ENCODE measurements around the gene CGA. TPM values are rescaled to one million over a fixed set of nuclear protein-coding genes. Genes with fewer than 3 reads are reported as not detected.

CGA gene
- total RNA-seq, 1 experiment from 2014 or later, result not detected

DNA sequence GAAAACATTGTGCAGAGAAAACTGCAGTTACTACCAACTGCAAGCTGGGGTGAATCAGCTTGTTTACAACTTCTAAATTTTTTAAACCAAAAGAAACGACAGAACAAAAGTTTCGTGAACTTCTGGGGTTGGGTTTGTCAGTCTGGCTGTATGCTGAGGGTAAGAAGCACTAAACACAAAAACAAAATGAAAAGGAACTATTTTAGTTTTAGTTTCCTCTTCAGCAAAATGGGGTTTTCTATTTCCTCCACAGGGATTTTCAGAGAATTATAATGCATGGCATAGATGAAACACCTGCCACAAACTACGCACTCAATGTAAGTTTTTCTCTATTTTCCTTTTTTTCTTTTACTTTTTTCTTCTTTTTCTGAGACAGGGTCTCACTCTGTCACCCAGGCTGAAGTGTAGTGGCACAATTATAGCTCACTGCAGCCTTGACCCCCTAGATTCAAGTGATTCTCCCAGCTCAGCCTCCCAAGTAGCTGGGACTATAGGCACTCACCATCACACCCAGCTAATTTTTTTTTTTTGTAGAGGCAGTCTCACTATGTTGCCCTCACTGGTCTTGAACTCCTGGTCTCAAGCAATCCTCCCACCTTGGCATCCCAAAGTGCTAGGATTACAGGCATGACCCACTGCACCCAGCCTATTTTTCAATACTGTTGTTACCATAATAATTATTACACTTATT lies 40.6 kb downstream of the CGA start:
- Mint-ChIP-seq H3K27me3 (ENCODE audit: insufficient read depth, unreplicated experiment) (peaks cover 71% of the 10 kb centered on the region), H3K27ac (ENCODE audit: low read depth, unreplicated experiment) (no peak overlapping the region), H3K4me3 (ENCODE audit: unreplicated experiment) (no peak overlapping the region), H3K36me3 (ENCODE audit: insufficient read depth, unreplicated experiment) (no peaks in the 10 kb centered on the region), H3K9me3 (ENCODE audit: unreplicated experiment) (no peaks in the 10 kb centered on the region), H3K4me1 (ENCODE audit: insufficient read depth, unreplicated experiment) (no peaks in the 10 kb centered on the region)
- POLR2A ChIA-PET, result no interaction called here
- TF ChIP-seq, protein P1, sequence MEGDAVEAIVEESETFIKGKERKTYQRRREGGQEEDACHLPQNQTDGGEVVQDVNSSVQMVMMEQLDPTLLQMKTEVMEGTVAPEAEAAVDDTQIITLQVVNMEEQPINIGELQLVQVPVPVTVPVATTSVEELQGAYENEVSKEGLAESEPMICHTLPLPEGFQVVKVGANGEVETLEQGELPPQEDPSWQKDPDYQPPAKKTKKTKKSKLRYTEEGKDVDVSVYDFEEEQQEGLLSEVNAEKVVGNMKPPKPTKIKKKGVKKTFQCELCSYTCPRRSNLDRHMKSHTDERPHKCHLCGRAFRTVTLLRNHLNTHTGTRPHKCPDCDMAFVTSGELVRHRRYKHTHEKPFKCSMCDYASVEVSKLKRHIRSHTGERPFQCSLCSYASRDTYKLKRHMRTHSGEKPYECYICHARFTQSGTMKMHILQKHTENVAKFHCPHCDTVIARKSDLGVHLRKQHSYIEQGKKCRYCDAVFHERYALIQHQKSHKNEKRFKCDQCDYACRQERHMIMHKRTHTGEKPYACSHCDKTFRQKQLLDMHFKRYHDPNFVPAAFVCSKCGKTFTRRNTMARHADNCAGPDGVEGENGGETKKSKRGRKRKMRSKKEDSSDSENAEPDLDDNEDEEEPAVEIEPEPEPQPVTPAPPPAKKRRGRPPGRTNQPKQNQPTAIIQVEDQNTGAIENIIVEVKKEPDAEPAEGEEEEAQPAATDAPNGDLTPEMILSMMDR (IDR thresholded peaks at IDR 0.05; ENCODE audit: unreplicated experiment), result no peak
- no peak for DNase-seq (ENCODE audit: unreplicated experiment)
- no TSS peak for BruUV-seq (replicated peaks)
- intact Hi-C loops (cut with micrococcal nuclease), result no loop called here
- CTCF ChIA-PET, result interaction anchor here (0.7 kb wide), 1 partner anchor 10 kb away, joined by 4 read pairs; no protein-coding TSS in a partner anchor

GRCh38 chr6:87053312-87053711 lies 41.6 kb downstream of the CGA start:
- no peaks in the 10 kb centered on the region for H3K9me3 Mint-ChIP-seq (ENCODE audit: unreplicated experiment)
- no peak for DNase-seq (ENCODE audit: unreplicated experiment)
- intact Hi-C loops (cut with micrococcal nuclease), result no loop called here
- no TSS peak for BruUV-seq (replicated peaks)
- no peaks in the 10 kb centered on the region for H3K4me1 Mint-ChIP-seq (ENCODE audit: insufficient read depth, unreplicated experiment)
- ChIA-PET POLR2A (no interaction called here), CTCF (no interaction called here)
- no peaks in the 10 kb centered on the region for H3K36me3 Mint-ChIP-seq (ENCODE audit: insufficient read depth, unreplicated experiment)
- no peak overlapping the region for H3K27ac Mint-ChIP-seq (ENCODE audit: low read depth, unreplicated experiment)
- H3K27me3 Mint-ChIP-seq (ENCODE audit: insufficient read depth, unreplicated experiment), result peaks cover 75% of the 10 kb centered on the region
- H3K4me3 Mint-ChIP-seq (ENCODE audit: unreplicated experiment), result no peak overlapping the region
- TF ChIP-seq, protein P1 (IDR thresholded peaks at IDR 0.05; ENCODE audit: unreplicated experiment), result no peak

DNA sequence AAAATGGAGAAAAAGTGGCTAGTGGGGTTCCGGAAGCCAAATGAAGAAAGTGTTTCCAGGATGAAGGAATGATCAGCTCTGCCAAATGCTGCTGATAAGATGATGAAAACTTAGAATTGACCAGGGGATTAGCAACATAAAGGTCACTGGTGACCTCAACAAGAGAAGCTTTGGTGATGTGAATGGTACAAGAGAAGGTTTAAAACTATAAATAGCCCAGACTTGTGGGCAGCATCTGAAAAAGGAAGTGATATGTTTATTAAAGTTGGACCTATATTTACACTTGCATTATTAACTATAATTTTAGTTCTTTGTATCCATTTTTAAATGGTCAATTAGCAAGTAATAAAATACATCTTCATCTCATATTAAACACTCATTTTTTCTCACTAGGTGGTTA lies 45.1 kb downstream of the CGA start:
- Mint-ChIP-seq H3K36me3 (ENCODE audit: insufficient read depth, unreplicated experiment) (no peaks in the 10 kb centered on the region), H3K4me3 (ENCODE audit: unreplicated experiment) (no peak overlapping the region), H3K9me3 (ENCODE audit: unreplicated experiment) (no peaks in the 10 kb centered on the region), H3K27ac (ENCODE audit: low read depth, unreplicated experiment) (no peak overlapping the region), H3K4me1 (ENCODE audit: insufficient read depth, unreplicated experiment) (no peaks in the 10 kb centered on the region), H3K27me3 (ENCODE audit: insufficient read depth, unreplicated experiment) (peaks cover 56% of the 10 kb centered on the region)
- no peak for DNase-seq (ENCODE audit: unreplicated experiment)
- TF ChIP-seq, protein P1 (IDR thresholded peaks at IDR 0.05; ENCODE audit: unreplicated experiment), result no peak
- ChIA-PET POLR2A (interaction anchor here (0.6 kb wide), 1 partner anchor 317 kb away, joined by 4 read pairs; no protein-coding TSS in a partner anchor), CTCF (interaction anchor here (0.5 kb wide), 1 partner anchor 17 kb away, joined by 4 read pairs; no protein-coding TSS in a partner anchor)
- intact Hi-C loops (cut with micrococcal nuclease), result no loop called here
- BruUV-seq (replicated peaks), result no TSS peak

DNA sequence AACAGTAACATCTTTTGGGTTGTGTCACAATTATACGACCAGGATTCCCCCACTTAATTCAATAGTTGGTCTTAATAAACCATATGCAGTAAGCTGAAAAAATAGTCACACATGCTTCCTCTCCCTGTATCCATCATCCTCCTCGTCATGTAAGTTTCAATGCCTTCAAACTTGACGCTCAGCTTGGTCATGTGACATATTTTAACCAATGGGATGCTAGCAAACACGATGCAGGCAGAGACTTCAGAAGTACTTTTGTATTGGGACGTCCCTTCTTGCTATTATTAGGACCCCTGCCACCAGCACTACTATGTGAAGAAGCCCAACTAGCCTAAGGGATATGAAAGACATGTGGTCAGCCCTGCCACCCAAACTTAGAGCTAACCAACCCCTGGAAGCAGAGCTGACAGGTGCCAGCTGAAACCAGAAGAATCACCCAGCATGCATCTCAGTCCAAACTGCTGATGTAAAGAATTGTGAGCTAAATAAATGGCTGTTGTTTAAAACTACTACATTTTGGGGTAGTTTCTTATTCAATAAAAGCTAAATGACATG lies 49.3 kb downstream of the CGA start:
- Mint-ChIP-seq H3K4me3 (ENCODE audit: unreplicated experiment) (no peak overlapping the region), H3K4me1 (ENCODE audit: insufficient read depth, unreplicated experiment) (no peaks in the 10 kb centered on the region), H3K27ac (ENCODE audit: low read depth, unreplicated experiment) (no peak overlapping the region), H3K27me3 (ENCODE audit: insufficient read depth, unreplicated experiment) (peaks cover 40% of the 10 kb centered on the region), H3K9me3 (ENCODE audit: unreplicated experiment) (no peaks in the 10 kb centered on the region), H3K36me3 (ENCODE audit: insufficient read depth, unreplicated experiment) (no peaks in the 10 kb centered on the region)
- DNase-seq (ENCODE audit: unreplicated experiment), result no peak
- CTCF ChIA-PET, result interaction anchor here (1.3 kb wide), 1 partner anchor 33 kb away, joined by 3 read pairs; no protein-coding TSS in a partner anchor
- intact Hi-C loops (cut with micrococcal nuclease), result no loop called here
- TF ChIP-seq, protein P1 (IDR thresholded peaks at IDR 0.05; ENCODE audit: unreplicated experiment), result no peak
- POLR2A ChIA-PET, result interaction anchor here (1.2 kb wide), 1 partner anchor 13 kb away, joined by 3 read pairs; no protein-coding TSS in a partner anchor
- no TSS peak for BruUV-seq (replicated peaks)
